DND-41 (cell line): ENCODE measurements around the gene CELSR1.

Source experiments
- ATAC-seq: fragments of 200-7000 bp; cut with Tn5 transposase; 3 replicates; pipeline ENCODE4 v1.9.1; 2021; ENCODE audit warnings: low read depth; ENCODE audit not compliant: insufficient read depth
- DNase-seq: peaks from one replicate; pipeline ENCODE4 v3.0.0-alpha.2; 2020
- H2AFZ ChIP-seq: 2 replicates; pipeline ENCODE4 v1.6.0; 2012; ENCODE audit warnings: low read depth, low read length
- H3K27ac ChIP-seq: 2 replicates; pipeline ENCODE4 v1.5.1; 2012; ENCODE audit warnings: low read length, inconsistent platforms
- H3K27me3 ChIP-seq: fragments of 200-600 bp; sonication (generic); 2 replicates; pipeline ENCODE4 v1.6.0; 2012; ENCODE audit warnings: low read length, mild to moderate bottlenecking, inconsistent platforms; ENCODE audit not compliant: insufficient read depth, poor library complexity
- H3K36me3 ChIP-seq: 2 replicates; pipeline ENCODE4 v1.5.1; 2012; ENCODE audit warnings: low read length, inconsistent platforms; ENCODE audit not compliant: insufficient read depth
- H3K4me1 ChIP-seq: 2 replicates; pipeline ENCODE4 v1.5.1; 2012; ENCODE audit warnings: mild to moderate bottlenecking, low read length; ENCODE audit not compliant: insufficient read depth
- H3K4me2 ChIP-seq: 2 replicates; pipeline ENCODE4 v1.6.0; 2012; ENCODE audit warnings: mild to moderate bottlenecking, moderate library complexity, low read length, inconsistent platforms; ENCODE audit not compliant: insufficient read depth
- H3K4me3 ChIP-seq, 2 experiments: fragments of 200-600 bp in 1 of 2; shearing (Covaris generic) in 1 of 2; 2 replicates each; pipeline ENCODE4 v1.5.1; 2012 to 2016; ENCODE audit warnings: inconsistent platforms in 2 of 2, low read length in 2 of 2, mild to moderate bottlenecking in 2 of 2, low read depth in 1 of 2, moderate library complexity in 1 of 2
- H3K79me2 ChIP-seq: 2 replicates; pipeline ENCODE4 v1.6.0; 2012; ENCODE audit warnings: low read length, inconsistent platforms; ENCODE audit not compliant: insufficient read depth
- H3K9ac ChIP-seq: 2 replicates; pipeline ENCODE4 v1.6.0; 2012; ENCODE audit warnings: low read depth, mild to moderate bottlenecking, inconsistent platforms, low read length, moderate library complexity
- H3K9me3 ChIP-seq: 2 replicates; pipeline ENCODE4 v1.5.1; 2012; ENCODE audit warnings: low read length, moderate library complexity, mild to moderate bottlenecking, inconsistent platforms; ENCODE audit not compliant: insufficient read depth, severe bottlenecking
- H4K20me1 ChIP-seq: 2 replicates; pipeline ENCODE4 v1.6.0; 2012; ENCODE audit warnings: low read length; ENCODE audit not compliant: insufficient read depth
- EZH2 ChIP-seq: IDR thresholded peaks from 3 replicates; pipeline ENCODE4 v1.6.1; 2012; ENCODE audit warnings: borderline replicate concordance, low read depth, mild to moderate bottlenecking, moderate library complexity, low read length, inconsistent platforms; ENCODE audit not compliant: severe bottlenecking
- TF ChIP-seq, protein P1 (sequence below): IDR thresholded peaks from 2 replicates; pipeline ENCODE4 v1.5.1; 2012; ENCODE audit warnings: borderline replicate concordance, low read length, moderate library complexity, mild to moderate bottlenecking; ENCODE audit not compliant: poor library complexity, severe bottlenecking; ENCODE audit errors: extremely low read depth

Gene CELSR1

DNA sequence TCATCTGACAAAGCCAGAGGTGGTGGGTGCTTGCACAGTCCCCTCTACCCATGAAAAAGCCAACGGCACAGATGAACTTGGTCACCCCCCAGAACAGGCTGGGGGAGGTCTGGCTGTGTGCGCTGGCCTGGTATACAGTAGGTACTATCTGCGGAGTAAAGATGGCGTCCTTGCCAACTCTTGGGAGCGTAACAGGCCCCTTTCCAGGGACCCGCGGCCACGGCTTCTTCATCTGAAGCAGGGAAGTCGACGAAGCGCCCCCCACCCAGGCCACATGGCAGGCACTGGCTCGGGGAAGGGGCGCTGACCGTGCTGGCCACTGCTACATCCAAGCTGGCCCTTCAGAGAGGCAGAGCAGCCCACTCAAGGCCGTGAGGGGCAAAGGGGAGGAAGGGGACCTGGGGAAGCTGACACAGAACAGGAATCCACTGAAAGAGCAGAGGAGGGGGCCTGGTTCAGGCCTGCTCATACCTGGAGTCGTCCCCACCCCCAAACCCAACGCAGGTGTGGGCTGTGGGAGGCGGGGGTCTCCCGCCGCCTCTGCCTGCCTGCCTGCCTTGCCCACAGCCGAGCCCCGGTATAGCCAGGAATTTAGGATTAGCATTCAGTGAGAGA lies 75.7 kb downstream of the CELSR1 start:
- Histone ChIP-seq H4K20me1 (0 out of 2 replicates have a peak, but pooled peaks cover 5% of the 10 kb centered on the region), H3K36me3 (no peaks in the 10 kb centered on the region), H3K9ac (no peak overlapping the region), H3K27me3 (peaks cover 16% of the 10 kb centered on the region), H3K79me2 (no peaks in the 10 kb centered on the region), H3K9me3 (no peaks in the 10 kb centered on the region), H3K4me2 (no peak overlapping the region), H2AFZ (no peak overlapping the region), H3K4me3 (no peak overlapping the region), H3K27ac (no peak overlapping the region), H3K4me1 (no peaks in the 10 kb centered on the region)
- DNase-seq (no peak), ATAC-seq (no peak)
- TF ChIP-seq EZH2, result no peak
- TF ChIP-seq, protein P1, sequence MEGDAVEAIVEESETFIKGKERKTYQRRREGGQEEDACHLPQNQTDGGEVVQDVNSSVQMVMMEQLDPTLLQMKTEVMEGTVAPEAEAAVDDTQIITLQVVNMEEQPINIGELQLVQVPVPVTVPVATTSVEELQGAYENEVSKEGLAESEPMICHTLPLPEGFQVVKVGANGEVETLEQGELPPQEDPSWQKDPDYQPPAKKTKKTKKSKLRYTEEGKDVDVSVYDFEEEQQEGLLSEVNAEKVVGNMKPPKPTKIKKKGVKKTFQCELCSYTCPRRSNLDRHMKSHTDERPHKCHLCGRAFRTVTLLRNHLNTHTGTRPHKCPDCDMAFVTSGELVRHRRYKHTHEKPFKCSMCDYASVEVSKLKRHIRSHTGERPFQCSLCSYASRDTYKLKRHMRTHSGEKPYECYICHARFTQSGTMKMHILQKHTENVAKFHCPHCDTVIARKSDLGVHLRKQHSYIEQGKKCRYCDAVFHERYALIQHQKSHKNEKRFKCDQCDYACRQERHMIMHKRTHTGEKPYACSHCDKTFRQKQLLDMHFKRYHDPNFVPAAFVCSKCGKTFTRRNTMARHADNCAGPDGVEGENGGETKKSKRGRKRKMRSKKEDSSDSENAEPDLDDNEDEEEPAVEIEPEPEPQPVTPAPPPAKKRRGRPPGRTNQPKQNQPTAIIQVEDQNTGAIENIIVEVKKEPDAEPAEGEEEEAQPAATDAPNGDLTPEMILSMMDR, result no peak

DNA sequence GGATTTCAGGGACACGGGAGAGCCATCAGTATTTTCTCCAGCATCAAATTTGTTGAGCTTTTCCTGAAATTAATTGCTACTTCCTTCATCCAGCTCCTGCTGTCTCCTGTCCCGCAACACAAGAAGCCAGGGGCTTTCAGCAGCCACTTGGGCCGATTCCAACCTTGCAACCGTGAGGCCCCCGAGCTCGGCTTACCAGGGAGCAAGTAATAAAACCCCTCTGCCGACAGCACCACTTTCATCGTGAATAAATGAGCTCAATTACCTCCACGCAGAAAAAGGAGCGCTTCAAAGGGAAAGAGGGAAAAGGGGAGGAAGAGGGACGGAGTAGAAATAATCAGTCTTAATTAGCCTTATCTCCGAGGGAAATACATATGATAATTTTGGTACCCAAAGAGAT lies 76.6 kb downstream of the CELSR1 start:
- H3K27me3 ChIP-seq, result peaks cover 16% of the 10 kb centered on the region
- ATAC-seq (no peak), DNase-seq (no peak)
- no peak overlapping the region for H3K27ac ChIP-seq
- H3K79me2 ChIP-seq, result no peaks in the 10 kb centered on the region
- H2AFZ ChIP-seq, result no peak overlapping the region
- H3K4me1 ChIP-seq, result no peaks in the 10 kb centered on the region
- H4K20me1 ChIP-seq, result 0 out of 2 replicates have a peak, but pooled peaks cover 5% of the 10 kb centered on the region
- no peak for TF ChIP-seq EZH2
- TF ChIP-seq, protein P1, result no peak
- H3K4me3 ChIP-seq, result no peak overlapping the region
- no peak overlapping the region for H3K9ac ChIP-seq
- H3K9me3 ChIP-seq, result no peaks in the 10 kb centered on the region
- H3K36me3 ChIP-seq, result no peaks in the 10 kb centered on the region
- no peak overlapping the region for H3K4me2 ChIP-seq

DNA sequence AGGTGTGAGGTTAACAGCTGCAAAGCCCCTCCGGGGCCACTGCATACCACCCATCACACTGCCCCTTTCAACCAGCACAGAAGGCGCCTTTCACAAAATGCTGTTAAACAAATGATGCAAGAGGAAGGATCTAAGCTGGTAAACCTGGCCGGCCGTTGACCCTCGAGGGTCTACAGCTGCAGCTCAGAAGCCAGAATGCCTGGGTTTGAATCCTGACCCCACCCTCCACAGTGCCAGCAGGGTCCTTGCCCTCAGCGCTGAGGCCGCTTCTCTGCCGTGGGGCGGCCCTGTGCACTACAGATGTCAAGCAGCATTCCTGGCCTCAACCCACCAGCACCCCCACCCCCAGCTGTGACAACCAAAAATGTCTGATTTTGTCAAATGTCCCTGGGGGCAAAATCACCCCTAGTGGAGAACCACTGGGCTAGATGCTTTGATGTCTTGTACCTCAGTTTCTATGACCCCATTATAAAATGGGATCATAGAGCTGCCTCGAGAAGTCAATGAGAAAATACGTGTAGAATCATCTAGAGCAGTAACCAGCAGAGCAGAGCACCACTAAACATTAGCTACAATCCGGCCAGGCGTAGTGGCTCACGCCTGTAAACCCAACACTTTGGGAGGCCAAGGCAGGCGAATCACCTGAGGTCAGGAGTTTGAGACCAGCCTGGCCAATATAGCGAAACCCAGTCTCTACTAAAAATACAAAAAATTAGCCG lies 77.9 kb downstream of the CELSR1 start:
- ATAC-seq, result no peak
- no peak overlapping the region for H2AFZ ChIP-seq

More for the DNA sequence above, 77.9 kb downstream of the CELSR1 start:
- Histone ChIP-seq H3K79me2 (no peaks in the 10 kb centered on the region), H3K9ac (no peak overlapping the region), H3K4me2 (no peak overlapping the region), H3K4me1 (no peaks in the 10 kb centered on the region), H3K36me3 (no peaks in the 10 kb centered on the region), H3K27me3 (peaks cover 19% of the 10 kb centered on the region), H4K20me1 (0 out of 2 replicates have a peak, but pooled peaks cover 5% of the 10 kb centered on the region), H3K27ac (no peak overlapping the region), H3K9me3 (no peaks in the 10 kb centered on the region), H3K4me3 (no peak overlapping the region)
- TF ChIP-seq, protein P1, result no peak
- TF ChIP-seq EZH2, result no peak
- no peak for DNase-seq
